K562 (cell line): ENCODE measurements around the gene UVRAG. TPM values are rescaled to one million over a fixed set of nuclear protein-coding genes. Genes with fewer than 3 reads are reported as not detected.

Experiments
- AFF1 ChIP-seq, 2 experiments: fragments of 450-650 bp; IDR thresholded peaks; 2 replicates each; pipeline ENCODE4 v1.6.1; 2018; ENCODE audit warnings: mild to moderate bottlenecking in 2 of 2, low read depth in 1 of 2; ENCODE audit not compliant: partially characterized antibody in 2 of 2
- ASH1L ChIP-seq: fragments of 450-650 bp; IDR thresholded peaks from 2 replicates; pipeline ENCODE4 v1.6.1; 2018; ENCODE audit warnings: borderline replicate concordance, mild to moderate bottlenecking, low read depth; ENCODE audit not compliant: partially characterized antibody
- ATF7 ChIP-seq: fragments of 450-650 bp; IDR thresholded peaks from 2 replicates; pipeline ENCODE4 v1.7.1; 2014; ENCODE audit warnings: mild to moderate bottlenecking, moderate library complexity
- HNRNPK ChIP-seq: fragments of 200-400 bp; formaldehyde crosslinking; IDR thresholded peaks from one replicate; pipeline ENCODE4 v1.6.1; 2018; ENCODE audit warnings: mild to moderate bottlenecking, low read depth, low read length; ENCODE audit not compliant: poor library complexity, severe bottlenecking
- IRF2 ChIP-seq: sonication (generic); formaldehyde crosslinking; IDR thresholded peaks from 2 replicates; pipeline ENCODE4 v1.8.1; 2022; ENCODE audit warnings: mild to moderate bottlenecking, missing genetic modification reagents
- NCOA1 ChIP-seq: fragments of 450-650 bp; IDR thresholded peaks from 2 replicates; pipeline ENCODE4 v1.6.1; 2016; ENCODE audit warnings: low read depth
- NELFE ChIP-seq: IDR thresholded peaks from 2 replicates; pipeline ENCODE4 v1.6.1; 2011; ENCODE audit warnings: mild to moderate bottlenecking; ENCODE audit not compliant: insufficient read depth, insufficient read length
- NR2C1 ChIP-seq, 2 experiments: fragments of 450-650 bp; IDR thresholded peaks; 2 replicates each; pipeline ENCODE4 v1.6.1; 2017; ENCODE audit warnings: mild to moderate bottlenecking in 2 of 2, antibody characterized with exemption in 1 of 2, inconsistent platforms in 1 of 2, missing compliant biosample characterization in 1 of 2, missing genetic modification characterization in 1 of 2
- SRSF1 ChIP-seq: fragments of 200-400 bp; formaldehyde crosslinking; IDR thresholded peaks from 2 replicates; pipeline ENCODE4 v1.6.1; 2017; ENCODE audit warnings: mild to moderate bottlenecking, low read depth, low read length, moderate library complexity
- TAF15 ChIP-seq: fragments of 200-400 bp; formaldehyde crosslinking; IDR thresholded peaks from 2 replicates; pipeline ENCODE4 v1.6.1; 2017; ENCODE audit warnings: mild to moderate bottlenecking, low read depth, low read length, moderate library complexity
- TAF9B ChIP-seq: fragments of 450-650 bp; IDR thresholded peaks from 2 replicates; pipeline ENCODE4 v1.6.1; 2018; ENCODE audit warnings: mild to moderate bottlenecking; ENCODE audit not compliant: partially characterized antibody
- TGIF2 ChIP-seq: sonication (generic); formaldehyde crosslinking; IDR thresholded peaks from 2 replicates; pipeline ENCODE4 v1.8.1; 2022; ENCODE audit warnings: mild to moderate bottlenecking, missing genetic modification reagents, moderate library complexity
- ZNF324 ChIP-seq: fragments of 250-450 bp; sonication (Bioruptor Pico); IDR thresholded peaks from 2 replicates; pipeline ENCODE4 v1.4.0; 2020; ENCODE audit warnings: mild to moderate bottlenecking
- ZNF507 ChIP-seq: conservative IDR thresholded peaks from 2 replicates; pipeline ENCODE4 v1.6.1; 2017; ENCODE audit warnings: missing genetic modification characterization, missing compliant biosample characterization
- ZNF717 ChIP-seq: fragments of 250-450 bp; sonication (Bioruptor Pico); IDR thresholded peaks from 2 replicates; pipeline ENCODE4 v1.5.0; 2021
- ZNF780A ChIP-seq: fragments of 250-450 bp; sonication (Bioruptor Pico); IDR thresholded peaks from 2 replicates; pipeline ENCODE4 v1.5.0; 2021; ENCODE audit warnings: mild to moderate bottlenecking
- polyA plus RNA-seq, 8 experiments: library from polyadenylated mRNA; depleted of rRNA in 4 of 8; stranded (reverse) in 5 of 8; unstranded in 3 of 8; fragments of >200 nt; fragmentation: Nextera tagmentation in 2 of 8; fragmentation: Illumina TruSeq in 1 of 8; extraction: Ambion mirVana in 2 of 8; extraction: Trizol in 1 of 8; gene quantifications; 2 replicates each; pipeline versions ENCODE4 v1.2.1 to v1.2.3, GENCODE V29; 2011 to 2014; ENCODE audit warnings: inconsistent platforms in 1 of 8, missing spikeins in 1 of 8
- total RNA-seq, 7 experiments: library from RNA; depleted of rRNA in 6 of 7; stranded (reverse); fragments of >200 nt in 6 of 7; fragmentation: Illumina TruSeq in 2 of 7; extraction: Trizol in 2 of 7; gene quantifications; 2 replicates each; pipeline versions ENCODE4 v1.2.1 to v1.2.3, GENCODE V29; 2011 to 2021; ENCODE audit warnings: low replicate concordance in 1 of 7
- TF ChIP-seq, protein P1 (sequence below): sonication (generic); formaldehyde crosslinking; IDR thresholded peaks from 2 replicates; pipeline ENCODE4 v1.8.1; 2023; ENCODE audit warnings: mild to moderate bottlenecking, missing genetic modification reagents
- TF ChIP-seq, protein P2 (sequence below), 2 experiments: fragments of 450-650 bp in 1 of 2; sonication (generic) in 1 of 2; formaldehyde crosslinking in 1 of 2; IDR thresholded peaks in 1 of 2; conservative IDR thresholded peaks in 1 of 2; 2 replicates each; pipeline versions ENCODE4 v1.6.1 to v1.8.1; 2016 to 2023; ENCODE audit warnings: mild to moderate bottlenecking in 2 of 2, moderate library complexity in 2 of 2, inconsistent platforms in 1 of 2, missing genetic modification reagents in 1 of 2

Gene UVRAG
- total and polyA plus RNA-seq, 9 of the 15 experiments (the other 6 are each of a cell fraction or from before 2014, with no cell fraction given), result 3.1 to 17.8 (median 12.4) TPM

GRCh38 chr11:75768112-75768908 lies 46.7 kb upstream of the UVRAG start, which contains the start of gene DGAT2 (continued):
- no peak for TF ChIP-seq ZNF780A (CRISPR knock-in tag)
- TF ChIP-seq SRSF1, result no peak
- TF ChIP-seq, protein P1, sequence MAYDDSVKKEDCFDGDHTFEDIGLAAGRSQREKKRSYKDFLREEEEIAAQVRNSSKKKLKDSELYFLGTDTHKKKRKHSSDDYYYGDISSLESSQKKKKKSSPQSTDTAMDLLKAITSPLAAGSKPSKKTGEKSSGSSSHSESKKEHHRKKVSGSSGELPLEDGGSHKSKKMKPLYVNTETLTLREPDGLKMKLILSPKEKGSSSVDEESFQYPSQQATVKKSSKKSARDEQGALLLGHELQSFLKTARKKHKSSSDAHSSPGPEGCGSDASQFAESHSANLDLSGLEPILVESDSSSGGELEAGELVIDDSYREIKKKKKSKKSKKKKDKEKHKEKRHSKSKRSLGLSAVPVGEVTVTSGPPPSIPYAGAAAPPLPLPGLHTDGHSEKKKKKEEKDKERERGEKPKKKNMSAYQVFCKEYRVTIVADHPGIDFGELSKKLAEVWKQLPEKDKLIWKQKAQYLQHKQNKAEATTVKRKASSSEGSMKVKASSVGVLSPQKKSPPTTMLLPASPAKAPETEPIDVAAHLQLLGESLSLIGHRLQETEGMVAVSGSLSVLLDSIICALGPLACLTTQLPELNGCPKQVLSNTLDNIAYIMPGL (CRISPR knock-in tag), result no peak
- peak; percentile 100 for TF ChIP-seq ATF7
- TF ChIP-seq ASH1L, result peak; percentile 84
- no peak for TF ChIP-seq ZNF324 (CRISPR knock-in tag)
- TF ChIP-seq ZNF507 (tag), result no peak
- no peak for TF ChIP-seq HNRNPK
- no peak for TF ChIP-seq TAF9B
- TF ChIP-seq NCOA1, result peak; percentile 25; the same call in 1 of the 2 replicates
- TF ChIP-seq, protein P2, sequence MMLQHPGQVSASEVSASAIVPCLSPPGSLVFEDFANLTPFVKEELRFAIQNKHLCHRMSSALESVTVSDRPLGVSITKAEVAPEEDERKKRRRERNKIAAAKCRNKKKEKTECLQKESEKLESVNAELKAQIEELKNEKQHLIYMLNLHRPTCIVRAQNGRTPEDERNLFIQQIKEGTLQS (IDR thresholded peaks at IDR 0.05), result peak; percentile 50; the same call in 1 of the 2 replicates
- TF ChIP-seq, protein P2 (CRISPR knock-in tag; conservative IDR thresholded peaks at IDR 0.05), result peak; percentile 58; the same call in 1 of the 2 replicates
- TF ChIP-seq TGIF2 (CRISPR knock-in tag), result no peak
- TF ChIP-seq NELFE, result no peak
- TF ChIP-seq NR2C1 (IDR thresholded peaks at IDR 0.05), result no peak
- no peak for TF ChIP-seq NR2C1 (tag; IDR thresholded peaks at IDR 0.05)
- no peak for TF ChIP-seq IRF2 (CRISPR knock-in tag)
- TF ChIP-seq AFF1 (IDR thresholded peaks at IDR 0.05; ENCODE audit: low read depth in 1 of 2, partially characterized antibody in 2 of 2), result peak in 1 of 2 experiments; percentile 21
- TF ChIP-seq TAF15, result no peak
- TF ChIP-seq ZNF717 (CRISPR knock-in tag), result no peak
